DND-41 (cell line): ENCODE results near the gene HAP1.
A peak's percentile ranks its signal among the peaks of the same experiment; 100 is the strongest.

Experiments
- CTCF ChIP-seq: IDR thresholded peaks from 2 replicates; pipeline ENCODE4 v1.5.1; 2012; ENCODE audit warnings: borderline replicate concordance, low read length, moderate library complexity, mild to moderate bottlenecking; ENCODE audit not compliant: poor library complexity, severe bottlenecking; ENCODE audit errors: extremely low read depth
- EZH2 ChIP-seq: IDR thresholded peaks from 3 replicates; pipeline ENCODE4 v1.6.1; 2012; ENCODE audit warnings: borderline replicate concordance, low read depth, mild to moderate bottlenecking, moderate library complexity, low read length, inconsistent platforms; ENCODE audit not compliant: severe bottlenecking

- TF ChIP-seq CTCF (peak; percentile 89), EZH2 (no peak)
These were observed 38.3 kb downstream of the HAP1 start for GRCh38 chr17:41695954-41696757.
